ENCODE results near the gene MCOLN1. TPM values are rescaled to one million over a fixed set of nuclear protein-coding genes. Genes with fewer than 3 reads are reported as not detected.

Gene MCOLN1
- polyA plus RNA-seq, 3 donors, result 32.8 to 133 (median 34.3) TPM

GRCh38 chr19:7539827-7540425, 17.5 kb downstream of the MCOLN1 start:
- H3K4me3 ChIP-seq (replicated peaks in 1 of 3; ENCODE audit: low read depth in 2 of 3, low read length in 3 of 3), result no peak overlapping the region
- Mint-ChIP-seq H3K36me3 (peaks cover 51 to 58% of the 10 kb centered on the region in 2 donors), H3K27me3 (ENCODE audit: low read depth in 3 of 3) (peaks cover 0 to 1% (median 0%) of the 10 kb centered on the region in 3 donors), H3K9me3 (peaks cover 0 to 5% (median 0%) of the 10 kb centered on the region in 7 donors), H3K27ac (peak overlapping the region in 2 of 7 donors; percentile 15 to 55), H3K4me1 (peaks cover 47% of the 10 kb centered on the region), H3K4me3 (no peak overlapping the region)
- peaks cover 43 to 51% of the 10 kb centered on the region in 2 donors for H3K4me1 ChIP-seq (ENCODE audit: control insufficient read depth in 1 of 2, insufficient read depth in 2 of 2, low read length in 2 of 2)
- H2AFZ ChIP-seq (ENCODE audit: insufficient read depth, low read depth, low read length, poor library complexity, severe bottlenecking), result no peak overlapping the region
- no peaks in the 10 kb centered on the region for H3K27me3 ChIP-seq (ENCODE audit: control insufficient read depth in 2 of 2, insufficient read depth in 2 of 2, low read length in 2 of 2)
- H3K4me2 ChIP-seq (replicated peaks; ENCODE audit: extremely low read depth, low read length, poor library complexity, severe bottlenecking), result no peak overlapping the region
- no peak for DNase-seq
- TF ChIP-seq, protein P1, sequence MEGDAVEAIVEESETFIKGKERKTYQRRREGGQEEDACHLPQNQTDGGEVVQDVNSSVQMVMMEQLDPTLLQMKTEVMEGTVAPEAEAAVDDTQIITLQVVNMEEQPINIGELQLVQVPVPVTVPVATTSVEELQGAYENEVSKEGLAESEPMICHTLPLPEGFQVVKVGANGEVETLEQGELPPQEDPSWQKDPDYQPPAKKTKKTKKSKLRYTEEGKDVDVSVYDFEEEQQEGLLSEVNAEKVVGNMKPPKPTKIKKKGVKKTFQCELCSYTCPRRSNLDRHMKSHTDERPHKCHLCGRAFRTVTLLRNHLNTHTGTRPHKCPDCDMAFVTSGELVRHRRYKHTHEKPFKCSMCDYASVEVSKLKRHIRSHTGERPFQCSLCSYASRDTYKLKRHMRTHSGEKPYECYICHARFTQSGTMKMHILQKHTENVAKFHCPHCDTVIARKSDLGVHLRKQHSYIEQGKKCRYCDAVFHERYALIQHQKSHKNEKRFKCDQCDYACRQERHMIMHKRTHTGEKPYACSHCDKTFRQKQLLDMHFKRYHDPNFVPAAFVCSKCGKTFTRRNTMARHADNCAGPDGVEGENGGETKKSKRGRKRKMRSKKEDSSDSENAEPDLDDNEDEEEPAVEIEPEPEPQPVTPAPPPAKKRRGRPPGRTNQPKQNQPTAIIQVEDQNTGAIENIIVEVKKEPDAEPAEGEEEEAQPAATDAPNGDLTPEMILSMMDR (IDR thresholded peaks at IDR 0.05), result no peak
- no peak overlapping the region for H3K9ac ChIP-seq (ENCODE audit: insufficient read depth, low read length, poor library complexity, severe bottlenecking)
- no peaks in the 10 kb centered on the region for H3K9me3 ChIP-seq (replicated peaks in 1 of 2; ENCODE audit: control insufficient read depth in 1 of 2, insufficient read depth in 1 of 2, low read length in 2 of 2)
- no peak overlapping the region for H3K27ac ChIP-seq (ENCODE audit: low read depth in 1 of 2, low read length in 2 of 2)
- intact Hi-C loops (cut with micrococcal nuclease), result loop anchor here (5.0 to 10.0 kb wide), 3 partner anchors 48 to 145 kb away; no protein-coding TSS in a partner anchor
- H3K36me3 ChIP-seq (replicated peaks in 1 of 2; ENCODE audit: control insufficient read depth in 1 of 2, insufficient read depth in 2 of 2, low read length in 2 of 2), result peaks cover 44 to 59% of the 10 kb centered on the region in 2 donors
- peaks cover 12% of the 10 kb centered on the region for H3K79me2 ChIP-seq (ENCODE audit: insufficient read depth, low read length)
- H4K20me1 ChIP-seq (ENCODE audit: insufficient read depth, low read length), result no peaks in the 10 kb centered on the region
- WGBS (ENCODE audit: insufficient coverage), result 97% methylated on average over 18 of the region's 28 CpGs

- Histone ChIP-seq H4K20me1 (ENCODE audit: insufficient read depth, low read length) (no peaks in the 10 kb centered on the region), H3K36me3 (replicated peaks in 1 of 2; ENCODE audit: control insufficient read depth in 1 of 2, insufficient read depth in 2 of 2, low read length in 2 of 2) (peaks cover 44 to 59% of the 10 kb centered on the region in 2 donors), H3K9me3 (replicated peaks in 1 of 2; ENCODE audit: control insufficient read depth in 1 of 2, insufficient read depth in 1 of 2, low read length in 2 of 2) (no peaks in the 10 kb centered on the region), H3K27ac (ENCODE audit: low read depth in 1 of 2, low read length in 2 of 2) (no peak overlapping the region), H3K79me2 (ENCODE audit: insufficient read depth, low read length) (peaks cover 8% of the 10 kb centered on the region), H3K4me3 (replicated peaks in 1 of 3; ENCODE audit: low read depth in 2 of 3, low read length in 3 of 3) (no peak overlapping the region), H2AFZ (ENCODE audit: insufficient read depth, low read depth, low read length, poor library complexity, severe bottlenecking) (no peak overlapping the region), H3K4me2 (replicated peaks; ENCODE audit: extremely low read depth, low read length, poor library complexity, severe bottlenecking) (no peak overlapping the region), H3K4me1 (ENCODE audit: control insufficient read depth in 1 of 2, insufficient read depth in 2 of 2, low read length in 2 of 2) (peaks cover 51 to 53% of the 10 kb centered on the region in 2 donors), H3K9ac (ENCODE audit: insufficient read depth, low read length, poor library complexity, severe bottlenecking) (no peak overlapping the region), H3K27me3 (ENCODE audit: control insufficient read depth in 2 of 2, insufficient read depth in 2 of 2, low read length in 2 of 2) (no peaks in the 10 kb centered on the region)
- DNase-seq, result no peak
- peaks cover 52 to 63% of the 10 kb centered on the region in 2 donors for H3K36me3 Mint-ChIP-seq
- H3K27ac Mint-ChIP-seq, result no peak overlapping the region
- intact Hi-C loops (cut with micrococcal nuclease), result loop anchor here (5.0 to 10.0 kb wide), 2 partner anchors 49 to 114 kb away; no protein-coding TSS in a partner anchor
- no peak overlapping the region for H3K4me3 Mint-ChIP-seq
- WGBS (ENCODE audit: insufficient coverage), result 89% methylated on average over 36 of the region's 39 CpGs
- H3K27me3 Mint-ChIP-seq (ENCODE audit: low read depth in 3 of 3), result no peaks in the 10 kb centered on the region
- TF ChIP-seq, protein P1 (IDR thresholded peaks at IDR 0.05), result no peak
- H3K9me3 Mint-ChIP-seq, result peaks cover 0 to 5% (median 0%) of the 10 kb centered on the region in 7 donors
- peaks cover 57% of the 10 kb centered on the region for H3K4me1 Mint-ChIP-seq
Observed at GRCh38 chr19:7540761-7541474, 18.5 kb downstream of the MCOLN1 start.

Measured in CD14-positive monocyte (primary cell).